Right lobe of liver (tissue), 4 donors: ENCODE data around the gene BOC.

Source experiments
- POLR2A ChIP-seq: fragments of 450-650 bp; IDR thresholded peaks from one replicate; pipeline ENCODE4 v1.6.1; 2017; ENCODE audit warnings: antibody characterized with exemption, mild to moderate bottlenecking
- TF ChIP-seq, protein P1 (sequence below), 4 donors: fragments of 200-600 bp in 3 of 4; fragments of 450-650 bp in 1 of 4; IDR thresholded peaks; one replicate each; pipeline versions ENCODE4 v1.5.1 to v1.8.0; 2016 to 2022; ENCODE audit warnings: antibody characterized with exemption in 4 of 4, mild to moderate bottlenecking in 2 of 4
- donor health status: DM: no; HTN: no; CAD: no.
- donor health status: DM: no; HTN: no; CAD: no.
- donor health status: DM: no; HTN: yes; CAD: no.

DNA sequence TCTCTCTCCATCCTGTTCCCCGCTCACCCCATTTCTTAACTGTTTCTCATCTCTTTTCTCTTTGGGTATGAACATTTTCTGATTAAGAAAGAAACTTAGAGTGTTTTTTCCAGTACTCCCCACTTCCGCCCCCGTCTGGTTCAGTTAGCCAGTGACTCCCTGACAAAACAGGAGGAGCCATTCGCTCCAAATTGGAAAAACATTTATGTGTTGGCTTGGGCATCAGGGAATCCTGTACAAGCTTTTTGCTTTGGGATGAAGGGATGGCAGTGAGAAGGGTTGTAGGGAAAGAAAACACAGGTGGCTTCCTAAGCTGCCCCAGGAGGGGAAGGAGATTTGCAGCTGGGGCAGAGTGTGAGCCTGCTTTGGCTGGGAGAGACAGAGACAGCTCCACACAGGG is 47.0 kb downstream of the BOC start:
- TF ChIP-seq, protein P1, sequence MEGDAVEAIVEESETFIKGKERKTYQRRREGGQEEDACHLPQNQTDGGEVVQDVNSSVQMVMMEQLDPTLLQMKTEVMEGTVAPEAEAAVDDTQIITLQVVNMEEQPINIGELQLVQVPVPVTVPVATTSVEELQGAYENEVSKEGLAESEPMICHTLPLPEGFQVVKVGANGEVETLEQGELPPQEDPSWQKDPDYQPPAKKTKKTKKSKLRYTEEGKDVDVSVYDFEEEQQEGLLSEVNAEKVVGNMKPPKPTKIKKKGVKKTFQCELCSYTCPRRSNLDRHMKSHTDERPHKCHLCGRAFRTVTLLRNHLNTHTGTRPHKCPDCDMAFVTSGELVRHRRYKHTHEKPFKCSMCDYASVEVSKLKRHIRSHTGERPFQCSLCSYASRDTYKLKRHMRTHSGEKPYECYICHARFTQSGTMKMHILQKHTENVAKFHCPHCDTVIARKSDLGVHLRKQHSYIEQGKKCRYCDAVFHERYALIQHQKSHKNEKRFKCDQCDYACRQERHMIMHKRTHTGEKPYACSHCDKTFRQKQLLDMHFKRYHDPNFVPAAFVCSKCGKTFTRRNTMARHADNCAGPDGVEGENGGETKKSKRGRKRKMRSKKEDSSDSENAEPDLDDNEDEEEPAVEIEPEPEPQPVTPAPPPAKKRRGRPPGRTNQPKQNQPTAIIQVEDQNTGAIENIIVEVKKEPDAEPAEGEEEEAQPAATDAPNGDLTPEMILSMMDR (IDR thresholded peaks at IDR 0.05), result no peak
- TF ChIP-seq POLR2A, result no peak
